SK-N-MC (cell line): ENCODE data around the gene NABP1.

Source experiments
- EZH2 ChIP-seq: fragments of 200-600 bp; sonication (generic); IDR thresholded peaks from one replicate; pipeline ENCODE4 v1.6.1; 2017; ENCODE audit warnings: antibody characterized with exemption
- POLR2AphosphoS5 ChIP-seq: IDR thresholded peaks from 2 replicates; pipeline ENCODE4 v1.6.1; 2012; ENCODE audit warnings: mild to moderate bottlenecking, low read depth, low read length, borderline replicate concordance

- no peak for TF ChIP-seq POLR2AphosphoS5
- no peak for TF ChIP-seq EZH2
Measured at GRCh38 chr2:191656792-191657191, 21.1 kb upstream of the NABP1 start.
